Lung microvascular endothelial cell (primary cell): Measurements from ENCODE around the gene TOMT. TPM values are rescaled to one million over a fixed set of nuclear protein-coding genes. Genes with fewer than 3 reads are reported as not detected.
A peak's percentile ranks its signal among the peaks of the same experiment; 100 is the strongest.
"Not testable (repeated sequence)": the region's sequence is repeated elsewhere in the genome, so short reads cannot be mapped to it uniquely, and the experiment has no call there.

Experiments
- DNase-seq, 2 donors: peaks; one replicate each; pipeline versions ENCODE4 v3.0.0 to v3.0.0-alpha.2; 2010; ENCODE audit warnings: low read depth in 2 of 2
- total RNA-seq: library from RNA; depleted of rRNA; stranded (reverse); fragments of >200 nt; gene quantifications from 2 replicates; pipeline ENCODE4 v1.2.1, GENCODE V29; 2014

TOMT gene
- total RNA-seq, 1 donor from 2014 or later = 0.20 TPM

DNA sequence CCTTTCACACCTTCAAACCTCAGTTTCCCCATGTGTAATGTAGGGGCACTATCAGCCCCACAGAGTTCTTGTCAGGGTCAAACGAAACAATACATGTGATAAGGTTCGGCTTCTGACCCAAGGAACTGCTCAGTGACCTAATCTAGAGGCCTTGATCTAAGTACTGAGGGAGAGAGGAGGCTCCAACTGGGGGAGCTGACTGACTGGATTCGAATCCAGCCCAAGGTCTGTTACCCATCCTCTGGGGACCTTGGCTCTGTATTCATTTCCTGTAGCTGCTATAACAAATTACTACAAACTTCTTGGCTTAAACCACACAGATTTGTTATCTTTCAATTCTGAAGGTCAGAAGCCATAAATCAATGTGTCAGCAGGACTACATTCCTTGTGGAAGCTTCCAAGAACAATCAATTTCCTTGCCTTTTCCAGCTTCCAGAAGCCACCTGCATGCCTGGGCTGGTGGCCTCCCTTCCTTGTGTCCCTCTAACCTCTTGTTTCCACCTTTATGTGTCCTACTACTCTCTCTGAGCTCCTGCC is 17.5 kb downstream of the TOMT start:
- DNase-seq = no peak

DNA sequence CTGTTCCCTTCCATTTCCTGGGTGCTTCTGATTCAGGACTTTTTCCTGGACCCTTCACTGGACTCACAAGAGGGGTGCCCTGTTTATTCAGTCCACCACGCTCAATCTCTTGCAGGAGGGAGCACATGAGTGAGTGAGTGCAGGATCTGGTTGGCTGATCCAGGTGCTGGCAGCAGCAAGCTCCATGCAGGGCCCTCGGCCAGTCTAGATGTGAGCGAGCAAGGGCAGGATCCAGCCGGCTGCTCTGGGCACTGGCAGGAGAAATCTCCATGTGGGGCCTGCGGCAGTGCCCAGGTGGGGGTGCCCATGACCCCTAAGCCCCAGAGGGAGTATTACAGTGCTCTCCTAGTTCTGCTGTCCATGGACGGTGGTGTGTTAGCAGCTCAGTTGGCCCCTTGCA is 18.3 kb downstream of the TOMT start:
- no peak for DNase-seq

DNA sequence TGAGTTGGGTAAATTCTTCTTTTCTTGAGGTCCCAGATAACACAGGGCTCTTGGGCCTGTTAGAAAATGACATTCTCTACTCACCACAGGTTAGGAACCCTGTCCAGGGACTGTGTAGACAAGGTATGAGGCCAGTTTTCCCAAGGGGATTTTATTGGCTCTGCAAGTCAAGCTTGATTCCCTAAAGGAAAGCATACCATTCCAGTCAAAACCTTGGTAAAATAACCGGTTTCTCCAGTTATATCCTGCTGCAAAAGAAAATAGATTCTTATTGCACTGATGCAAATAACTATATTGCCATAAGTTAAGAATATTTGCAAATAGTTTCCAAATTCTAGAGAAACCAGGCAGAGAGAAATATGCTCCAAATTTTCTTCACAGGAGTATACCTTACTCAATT is 20.2 kb downstream of the TOMT start:
- DNase-seq = no peak

DNA sequence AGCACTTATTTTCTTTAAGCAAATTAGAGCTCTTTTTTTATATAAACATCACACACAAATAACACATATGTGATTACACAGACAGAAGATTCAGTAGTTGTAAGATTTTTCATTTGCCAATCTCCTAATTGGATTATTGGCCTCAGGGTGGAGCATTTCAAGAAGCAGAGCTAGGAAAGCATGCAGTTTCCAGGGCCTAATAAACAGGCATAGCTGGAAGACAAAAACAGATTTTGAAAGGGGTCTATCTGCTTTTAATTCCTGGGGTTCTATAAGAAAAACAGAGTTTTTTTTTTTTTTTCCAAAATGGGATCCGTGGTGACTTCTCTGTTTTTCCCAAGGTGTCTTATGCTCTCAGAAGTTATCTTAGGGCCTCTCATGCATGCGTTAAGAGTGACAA is 22.2 kb downstream of the TOMT start:
- no peak for DNase-seq

DNA sequence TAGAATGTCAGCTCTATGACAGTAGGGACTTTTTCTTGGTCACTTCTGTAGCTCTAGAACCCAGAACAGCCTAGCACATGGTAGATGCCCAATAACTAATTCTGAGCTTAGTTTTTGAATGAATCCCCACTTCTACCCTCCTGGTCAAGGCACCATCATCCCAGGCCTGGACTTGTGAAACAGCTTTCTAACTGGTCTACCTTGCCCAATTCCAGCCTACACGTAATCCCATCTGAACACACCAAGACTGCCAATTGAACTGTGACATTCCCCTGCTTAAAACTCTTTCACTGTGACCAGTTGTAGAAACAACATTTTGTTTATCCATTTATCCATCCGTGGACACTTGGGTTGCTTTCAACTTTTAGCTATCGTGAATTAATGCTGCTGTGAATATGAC is 23.7 kb downstream of the TOMT start:
- no peak for DNase-seq

DNA sequence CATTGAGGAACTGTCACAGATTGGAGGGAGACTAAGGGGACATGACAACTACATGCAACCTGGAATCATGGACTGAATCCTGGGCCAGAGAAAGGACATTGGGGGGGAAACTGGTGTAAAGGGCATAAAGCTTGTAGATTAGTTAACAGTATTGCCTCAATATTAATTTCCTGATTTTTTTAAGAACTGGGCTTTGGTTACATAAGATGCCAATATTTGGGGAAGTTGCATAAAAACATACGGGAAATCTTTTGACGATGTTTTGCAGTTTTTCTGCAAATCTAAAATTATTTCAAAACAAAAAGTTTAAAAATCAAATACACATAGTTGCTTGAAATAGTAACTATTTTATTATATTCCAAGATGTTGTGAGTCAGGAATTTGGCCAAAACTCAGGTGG is 26.9 kb downstream of the TOMT start:
- no peak for DNase-seq

DNA sequence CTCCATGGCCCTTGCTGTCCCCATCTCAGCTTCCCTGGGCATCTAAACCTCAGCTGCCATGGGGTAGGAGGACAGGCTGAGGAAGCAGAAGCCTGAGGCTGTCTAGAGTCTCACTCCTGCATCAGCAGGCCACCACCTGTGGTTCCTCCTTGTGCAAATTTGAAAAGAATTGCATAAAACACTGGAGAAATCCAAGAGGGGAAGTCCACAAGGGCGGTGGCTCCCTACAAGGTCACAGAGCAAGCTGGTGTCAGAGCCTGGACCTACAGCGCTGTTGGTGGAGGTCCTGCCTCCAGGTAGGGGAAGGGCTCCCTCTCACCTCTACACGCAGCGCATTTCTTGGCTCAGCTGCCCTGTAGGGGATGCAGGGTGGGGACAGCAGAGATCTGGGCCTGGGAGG is 29.7 kb downstream of the TOMT start, which contains the start of gene FOLR3:
TSS of gene FOLR3 (plus strand) at position 253 of the 400 bp plus-strand sequence. CDS start 228 bp downstream, outside the sequence.
- not testable (repeated sequence) for DNase-seq

DNA sequence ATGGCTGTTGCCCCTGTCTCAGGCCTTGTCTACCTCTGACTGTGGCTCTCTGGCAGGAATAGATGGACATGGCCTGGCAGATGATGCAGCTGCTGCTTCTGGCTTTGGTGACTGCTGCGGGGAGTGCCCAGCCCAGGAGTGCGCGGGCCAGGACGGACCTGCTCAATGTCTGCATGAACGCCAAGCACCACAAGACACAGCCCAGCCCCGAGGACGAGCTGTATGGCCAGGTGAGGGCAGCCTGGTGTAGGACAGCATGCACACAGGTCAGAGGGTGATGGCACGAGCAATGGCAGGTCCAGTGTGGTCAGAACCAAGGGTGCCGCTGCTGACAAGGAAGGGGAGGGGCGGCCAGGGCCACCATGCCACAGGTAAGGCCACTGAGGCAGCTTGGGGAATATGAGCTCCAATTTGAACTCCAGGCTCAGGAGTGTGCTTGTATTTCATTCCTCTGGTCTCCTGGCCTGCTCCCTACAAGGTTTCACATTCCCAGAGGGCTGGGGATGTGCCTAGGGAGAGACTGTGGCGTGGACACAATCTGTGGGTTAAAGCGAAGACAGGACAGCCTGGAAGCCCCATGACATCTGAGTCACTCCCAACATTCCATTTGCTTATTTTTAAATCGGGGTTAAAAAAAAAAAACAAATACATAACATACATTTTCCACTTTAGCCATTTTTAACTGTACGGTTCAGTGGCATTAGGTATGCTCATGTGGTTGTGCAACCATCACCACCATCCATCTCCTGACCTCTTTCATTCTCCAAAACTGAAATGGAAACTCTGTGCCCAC is 30.4 kb downstream of the TOMT start:
- DNase-seq = no peak

DNA sequence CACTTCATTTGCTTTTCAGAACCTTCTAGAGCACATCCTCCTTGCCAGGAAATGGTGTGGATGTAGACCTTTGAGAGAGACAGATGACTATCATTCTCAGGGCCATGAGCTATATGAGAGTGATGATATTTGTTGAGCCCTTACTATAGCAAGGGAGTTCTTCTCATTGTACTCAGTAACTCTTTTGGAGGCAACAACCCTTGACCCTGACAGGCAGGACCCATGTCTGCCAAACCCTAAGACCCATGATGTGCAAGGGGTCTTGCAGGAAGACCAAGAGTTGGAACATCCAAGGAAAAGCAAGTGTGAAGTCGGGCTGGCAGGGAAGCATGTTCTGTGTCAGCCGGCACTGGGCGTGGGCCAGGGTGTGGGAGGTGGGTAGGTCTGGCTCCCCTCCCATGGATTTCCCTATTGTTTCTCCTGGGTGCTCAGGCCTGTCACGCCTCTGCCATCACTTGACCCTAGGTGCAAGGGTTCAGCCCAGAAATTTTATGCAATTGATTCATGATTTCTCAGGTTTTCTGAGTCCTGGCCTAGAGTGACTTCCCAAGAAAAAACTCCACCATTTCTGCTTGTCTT is 31.0 kb downstream of the TOMT start:
- no peak for DNase-seq

DNA sequence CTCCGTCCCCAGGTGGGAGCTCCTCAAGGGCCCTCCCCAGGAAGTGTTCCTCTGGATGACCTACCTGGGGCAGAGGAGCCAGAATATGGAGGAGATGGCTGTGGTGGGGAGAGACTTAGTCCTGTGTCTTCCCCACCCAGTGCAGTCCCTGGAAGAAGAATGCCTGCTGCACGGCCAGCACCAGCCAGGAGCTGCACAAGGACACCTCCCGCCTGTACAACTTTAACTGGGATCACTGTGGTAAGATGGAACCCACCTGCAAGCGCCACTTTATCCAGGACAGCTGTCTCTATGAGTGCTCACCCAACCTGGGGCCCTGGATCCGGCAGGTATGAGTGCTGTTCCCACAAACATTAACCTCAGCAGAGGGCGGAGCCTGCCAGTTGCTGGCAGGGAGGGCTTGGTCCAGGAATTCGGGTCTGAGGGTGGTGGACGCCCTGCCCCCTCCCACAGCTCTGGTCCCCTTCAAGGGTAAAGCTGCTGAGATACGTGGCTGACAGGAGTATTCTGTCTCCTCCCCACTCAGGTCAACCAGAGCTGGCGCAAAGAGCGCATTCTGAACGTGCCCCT is 33.2 kb downstream of the TOMT start:
- DNase-seq = no peak

DNA sequence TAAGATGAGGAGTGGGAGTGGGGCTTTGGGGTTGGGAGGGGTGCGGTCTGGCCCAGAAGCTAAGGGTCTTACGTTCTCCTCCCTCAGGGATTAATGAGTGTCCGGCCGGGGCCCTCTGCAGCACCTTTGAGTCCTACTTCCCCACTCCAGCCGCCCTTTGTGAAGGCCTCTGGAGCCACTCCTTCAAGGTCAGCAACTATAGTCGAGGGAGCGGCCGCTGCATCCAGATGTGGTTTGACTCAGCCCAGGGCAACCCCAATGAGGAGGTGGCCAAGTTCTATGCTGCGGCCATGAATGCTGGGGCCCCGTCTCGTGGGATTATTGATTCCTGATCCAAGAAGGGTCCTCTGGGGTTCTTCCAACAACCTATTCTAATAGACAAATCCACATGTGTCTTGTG is 33.8 kb downstream of the TOMT start:
- DNase-seq = no peak

DNA sequence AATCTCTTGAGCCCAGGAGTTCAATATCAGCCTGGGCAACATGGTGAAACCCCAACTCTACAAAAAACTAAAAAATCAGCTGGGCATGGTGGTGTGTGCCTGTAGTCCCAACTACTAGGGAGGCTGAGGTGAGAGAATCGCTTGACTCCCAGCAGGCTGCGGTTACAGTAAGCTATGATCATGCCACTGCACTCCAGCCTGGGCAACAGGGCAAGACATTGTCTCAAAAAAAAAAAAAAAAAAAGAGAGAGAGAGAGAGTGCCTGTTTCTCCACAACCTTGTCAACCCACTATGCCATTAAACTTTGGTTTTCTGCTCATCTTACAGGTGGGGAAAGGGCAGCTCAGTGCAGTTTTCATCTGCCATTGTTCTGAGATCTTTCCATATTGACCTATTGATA is 34.9 kb downstream of the TOMT start:
- DNase-seq = no peak

DNA sequence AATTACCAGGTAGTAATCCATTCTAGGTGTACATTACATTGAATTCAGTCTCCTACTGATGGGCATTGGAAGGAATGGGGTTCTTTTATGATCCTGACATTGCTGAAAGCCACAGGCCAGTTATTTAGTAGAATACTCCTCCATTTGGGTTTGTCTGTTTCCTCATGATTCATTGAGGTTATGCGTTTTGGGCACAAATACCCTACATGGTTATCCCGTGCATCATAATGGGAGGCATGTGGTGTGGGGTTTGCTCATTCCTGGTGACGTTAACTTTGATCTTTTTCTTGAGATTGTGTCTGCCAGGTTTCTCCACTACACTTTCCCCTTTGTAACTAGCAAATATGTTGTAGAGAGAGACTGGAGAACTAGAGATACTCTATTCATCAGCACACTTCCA is 35.3 kb downstream of the TOMT start:
- peak in 1 of 2 donors; percentile 22 for DNase-seq

DNA sequence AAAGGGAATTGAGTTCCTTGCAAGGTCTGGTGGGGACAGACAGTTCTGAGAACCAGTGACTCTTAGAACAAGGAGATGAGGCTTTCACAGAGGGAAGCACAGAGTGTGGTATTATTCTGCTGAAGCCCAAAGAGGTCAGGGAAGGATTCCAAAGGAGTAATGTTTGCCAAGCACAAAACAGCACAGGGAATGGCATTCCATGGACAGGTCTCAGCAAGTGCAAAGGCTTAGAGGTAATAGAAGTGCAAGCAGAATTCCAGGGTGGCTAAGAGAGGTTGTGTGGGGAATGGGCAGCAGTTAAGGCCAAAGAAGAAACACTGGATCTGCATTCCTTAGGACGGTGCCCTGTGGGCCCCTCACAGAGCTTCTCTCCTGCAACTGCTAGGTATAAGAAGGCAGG is 36.4 kb downstream of the TOMT start:
- not testable (repeated sequence) for DNase-seq

DNA sequence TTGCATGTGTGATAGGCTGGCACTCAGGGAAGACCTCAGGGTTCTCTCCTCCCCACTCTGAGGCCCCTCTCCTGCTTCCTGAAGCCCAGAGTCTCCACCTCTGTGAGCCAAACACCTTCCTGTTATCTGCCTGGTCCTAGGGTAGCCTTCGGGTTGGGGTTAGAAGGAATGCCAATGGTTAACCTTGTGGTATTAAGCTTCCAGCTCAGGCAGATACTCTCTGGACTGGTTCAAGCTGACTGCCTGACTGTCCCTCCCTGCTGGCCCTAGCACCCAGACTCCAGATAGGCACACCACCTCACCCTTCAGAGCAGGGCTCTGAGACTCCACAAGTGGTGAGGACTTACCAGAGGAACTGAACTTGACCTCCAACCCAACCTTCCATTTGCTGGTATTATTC is 36.8 kb downstream of the TOMT start:
- DNase-seq = not testable (repeated sequence)

DNA sequence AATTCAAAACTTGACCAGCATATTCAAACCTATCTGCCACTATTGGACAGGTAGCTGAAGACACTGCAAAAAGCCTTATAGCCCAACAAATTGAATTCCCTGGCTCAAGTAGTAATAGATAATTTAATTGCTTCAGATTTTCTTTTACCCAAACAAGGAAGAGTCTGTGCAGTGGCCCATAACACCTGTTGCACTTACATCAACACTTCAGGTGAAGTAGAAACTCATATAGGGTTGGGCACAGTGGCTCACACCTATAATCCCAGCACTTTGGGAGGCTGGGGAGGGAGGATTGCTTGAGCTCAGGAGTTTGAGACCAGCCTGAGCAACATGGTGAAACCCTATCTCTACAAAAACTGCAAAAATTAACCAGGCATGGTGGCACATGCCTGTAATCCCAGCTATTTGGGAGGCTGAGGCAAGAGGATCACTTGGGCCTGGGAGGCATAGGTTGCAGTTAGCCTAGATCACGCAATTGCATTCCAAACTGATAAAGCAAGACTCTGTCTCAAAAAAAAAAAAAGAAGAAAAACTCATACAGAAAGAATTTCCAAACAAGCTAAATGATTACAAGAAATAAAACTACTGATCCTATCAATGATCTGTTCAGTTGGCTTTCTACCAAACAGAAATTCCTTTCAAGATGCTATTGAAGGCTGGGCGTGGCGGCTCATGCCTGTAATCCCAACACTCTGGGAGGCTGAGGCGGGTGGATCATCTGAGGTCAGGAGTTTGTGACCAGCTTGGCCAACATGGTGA is 39.3 kb downstream of the TOMT start:
- DNase-seq = no peak

DNA sequence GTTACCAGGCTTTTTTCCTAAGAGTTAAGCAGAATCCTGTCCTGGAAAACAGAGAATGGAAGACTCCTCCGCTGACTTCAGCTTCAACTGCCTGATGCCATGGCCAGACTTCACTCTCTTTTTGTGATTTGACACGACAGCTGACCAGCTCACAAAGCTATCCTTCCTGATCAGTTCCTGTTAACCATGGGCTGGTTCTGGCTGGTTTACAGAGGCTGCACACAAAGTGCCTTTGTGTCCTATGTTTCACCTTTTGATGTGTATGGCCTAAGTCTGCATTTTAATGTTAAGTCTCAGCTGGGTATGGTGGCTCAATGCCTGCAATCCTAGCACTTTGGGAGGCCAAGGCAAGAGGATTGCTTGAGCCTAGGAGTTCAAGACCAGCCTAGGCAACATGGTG is 40.9 kb downstream of the TOMT start:
- no peak for DNase-seq

DNA sequence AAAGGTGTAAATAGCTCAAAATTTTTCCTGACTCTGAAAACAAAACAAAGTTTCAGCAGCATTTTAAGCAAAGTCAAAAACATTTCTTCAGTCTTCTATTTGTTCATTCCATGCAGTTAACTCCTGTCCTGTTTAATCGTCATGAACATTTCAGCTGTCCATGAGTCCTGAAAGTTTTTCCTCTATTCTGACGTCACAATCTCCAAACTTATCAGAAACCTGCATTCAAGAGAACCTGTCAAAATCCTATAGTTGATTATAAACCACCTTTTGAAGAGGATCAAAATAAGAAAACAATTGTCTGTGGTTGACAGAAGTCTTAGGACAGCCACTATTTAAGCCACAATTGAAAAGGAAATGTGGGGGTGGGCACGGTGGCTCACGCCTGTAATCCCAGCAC is 45.2 kb downstream of the TOMT start:
- DNase-seq = no peak

DNA sequence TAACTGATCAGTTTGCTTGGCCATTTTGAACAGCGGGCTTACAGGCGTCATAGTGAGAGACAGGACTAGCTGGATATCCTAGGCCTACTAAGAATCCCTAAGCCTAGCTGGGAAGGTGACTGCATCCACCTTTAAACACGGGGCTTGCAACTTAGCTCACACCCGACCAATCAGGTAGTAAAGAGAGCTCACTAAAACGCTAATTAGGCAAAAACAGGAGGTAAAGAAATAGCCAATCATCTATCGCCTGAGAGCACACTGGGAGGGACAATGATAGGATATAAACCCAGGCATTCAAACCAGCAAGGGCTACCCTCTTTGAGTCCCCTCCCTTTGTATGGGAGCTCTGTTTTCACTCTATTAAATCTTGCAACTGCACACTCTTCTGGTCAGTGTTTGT is 48.1 kb downstream of the TOMT start:
- not testable (repeated sequence) for DNase-seq

DNA sequence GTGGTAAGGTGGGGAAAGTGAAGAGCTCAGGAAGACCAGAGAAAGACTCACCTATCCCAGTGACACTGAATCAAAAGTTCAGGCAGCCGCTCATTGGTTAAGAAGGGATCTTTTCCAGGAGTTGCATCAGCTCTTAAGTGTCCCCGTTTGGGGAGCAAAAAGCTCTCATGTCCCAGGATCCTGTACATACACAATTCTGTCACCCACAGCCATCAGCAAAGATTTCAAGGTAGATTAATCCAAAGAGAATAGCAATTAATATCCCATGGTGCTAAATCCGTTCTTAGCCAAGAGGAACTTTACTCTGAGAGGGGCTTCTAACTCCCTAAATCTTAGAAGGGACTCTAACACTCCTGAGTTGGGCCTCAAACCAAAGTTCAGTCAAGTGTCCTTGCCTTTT is 49.1 kb downstream of the TOMT start:
- no peak for DNase-seq

DNA sequence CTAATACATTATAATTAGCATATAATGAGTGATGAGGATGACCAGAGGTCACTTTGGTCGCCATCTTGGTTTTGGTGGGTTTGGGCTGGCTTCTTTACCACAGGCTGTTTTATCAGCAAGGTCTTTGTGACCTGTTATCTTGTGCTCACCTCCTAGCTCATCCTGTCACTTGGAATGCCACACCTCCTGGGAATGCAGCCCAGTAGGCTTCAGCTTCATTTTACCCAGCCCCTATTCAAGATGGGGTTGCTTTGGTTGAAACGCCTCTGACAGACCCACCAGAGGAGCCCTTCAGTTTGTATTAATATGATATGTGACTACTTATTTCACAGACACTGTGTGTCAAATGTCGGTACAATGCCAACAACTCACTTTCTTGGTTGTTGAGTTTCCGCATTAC is 50.0 kb downstream of the TOMT start:
- no peak for DNase-seq

DNA sequence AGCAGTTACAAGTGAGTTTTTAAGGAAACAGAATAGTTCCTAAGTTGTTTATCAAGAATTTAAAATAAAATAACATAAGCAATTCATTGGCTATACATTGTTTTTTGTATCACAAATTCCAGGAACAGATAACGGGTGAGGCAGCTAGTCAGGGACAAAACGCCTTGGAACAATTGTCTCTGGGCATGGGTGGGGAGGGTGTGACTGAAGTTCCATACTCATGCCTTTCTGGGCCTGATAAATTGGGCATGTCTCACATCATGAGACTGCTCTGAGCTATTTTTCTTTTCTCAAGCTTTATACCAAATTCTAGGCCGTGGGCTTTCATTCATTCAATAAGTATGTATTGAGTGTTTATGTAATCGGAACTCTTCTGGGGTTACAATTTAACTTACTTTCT is 51.4 kb downstream of the TOMT start:
- no peak for DNase-seq
